Kidney capillary endothelial cell (primary cell): Measurements from ENCODE around the gene CDC42BPA.
A peak's percentile ranks its signal among the peaks of the same experiment; 100 is the strongest.

Experiments used
- DNase-seq: peaks from one replicate; pipeline ENCODE4 v3.0.0-alpha.2; 2018; ENCODE audit warnings: low spot score

CDC42BPA gene

GRCh38 chr1:227333423-227333822, 15.1 kb upstream of the CDC42BPA start:
- DNase-seq: no peak

DNA sequence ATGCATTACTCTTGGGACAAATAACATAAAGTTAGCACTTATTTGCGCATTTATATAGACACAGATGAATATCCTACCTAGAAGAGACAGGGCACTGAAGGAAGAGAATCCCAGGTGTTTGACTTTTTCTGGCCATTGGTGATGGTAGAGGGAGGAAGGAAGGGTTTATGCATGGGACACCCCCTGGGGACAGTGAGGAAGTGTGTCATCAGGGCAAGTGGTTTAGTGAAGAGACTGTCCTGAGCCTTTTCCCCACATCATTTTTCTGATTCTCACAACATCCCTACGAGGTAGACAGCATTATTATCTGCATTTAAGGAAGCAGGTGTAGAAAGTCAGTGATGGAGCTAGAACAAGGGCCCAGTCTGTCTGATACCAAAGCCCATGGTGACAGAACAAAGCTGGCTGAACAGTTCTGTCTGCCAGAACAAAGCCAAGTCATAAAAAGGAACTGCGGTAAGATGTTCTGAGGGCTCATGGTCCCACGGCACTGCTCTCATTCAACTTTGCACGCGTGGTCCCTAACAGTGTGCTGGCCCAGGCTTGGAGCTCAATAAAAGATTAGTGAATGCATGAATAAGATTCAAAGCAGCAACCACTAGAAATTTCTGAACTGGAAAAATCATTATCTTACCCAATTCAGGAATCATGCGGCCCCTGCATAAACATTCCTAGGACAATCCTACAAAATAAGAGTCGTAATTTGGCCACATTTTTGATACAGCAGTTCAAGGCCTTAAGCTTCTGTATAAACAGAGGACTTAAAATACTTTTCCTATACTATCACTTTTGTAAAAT, 12.2 kb upstream of the CDC42BPA start:
- no peak for DNase-seq

DNA sequence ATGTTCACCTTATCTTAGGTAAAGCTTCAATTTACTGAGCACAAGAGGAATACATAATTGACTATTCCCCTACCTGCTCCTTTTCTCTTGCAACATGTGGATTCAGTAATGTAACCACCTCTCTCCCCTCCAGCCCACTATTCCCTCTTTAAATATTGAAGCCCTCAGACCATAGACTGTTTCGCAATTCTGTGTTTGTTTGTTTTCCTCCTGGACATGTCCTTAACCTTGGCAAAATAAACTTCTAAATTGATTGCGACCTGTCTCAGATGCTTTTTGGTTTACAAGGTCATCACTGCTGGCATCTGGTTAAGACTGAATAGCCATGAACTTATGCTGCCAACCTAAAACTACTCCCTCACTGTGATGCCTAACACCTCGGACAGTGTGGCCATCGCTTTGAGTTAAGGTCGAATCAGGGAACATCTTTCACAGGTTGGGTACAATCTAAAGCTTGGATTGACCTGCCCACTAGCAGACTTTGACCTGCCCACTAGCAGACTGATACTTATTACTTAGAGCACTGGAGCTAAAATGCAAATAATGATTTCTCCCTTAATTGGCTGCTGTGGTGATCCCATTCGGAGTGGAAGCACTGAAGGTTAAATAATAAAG, 10.2 kb upstream of the CDC42BPA start:
- DNase-seq: no peak

DNA sequence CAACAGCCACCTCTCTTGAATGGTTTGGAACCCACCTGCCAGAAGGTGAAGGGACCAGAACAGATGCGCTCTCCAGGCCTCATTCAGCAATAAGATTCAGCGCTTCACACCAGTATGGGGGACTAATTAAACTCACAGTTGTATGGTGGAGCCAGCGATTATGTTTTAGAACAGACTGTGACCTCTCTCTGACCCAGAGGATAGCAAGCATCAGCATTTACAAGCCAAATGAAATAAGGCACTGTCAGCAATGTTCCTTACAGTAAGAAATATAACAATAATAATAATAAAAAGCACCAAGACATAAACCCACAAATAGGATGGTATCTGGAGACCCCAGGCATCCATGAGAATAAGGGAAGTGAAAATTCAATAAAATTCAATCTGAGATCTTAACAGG, 6.9 kb upstream of the CDC42BPA start:
- no peak for DNase-seq

DNA sequence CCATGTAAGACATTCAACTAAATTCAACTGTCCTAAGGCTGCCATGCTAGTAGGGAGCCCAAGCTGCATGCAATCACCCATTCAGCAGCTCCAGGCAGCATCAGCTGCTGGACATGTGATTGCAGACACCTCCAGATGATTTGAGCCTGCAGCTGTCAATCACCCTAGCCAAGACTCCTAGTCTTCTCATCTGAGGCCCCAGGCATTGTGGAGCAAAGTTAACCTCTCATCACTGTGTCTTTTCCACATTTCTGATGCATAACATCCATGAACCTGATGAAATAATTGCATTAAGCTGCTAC, 5.6 kb upstream of the CDC42BPA start:
- no peak for DNase-seq

- no peak for DNase-seq
These were observed 5.1 kb upstream of the CDC42BPA start for GRCh38 chr1:227323171-227323966.

DNA sequence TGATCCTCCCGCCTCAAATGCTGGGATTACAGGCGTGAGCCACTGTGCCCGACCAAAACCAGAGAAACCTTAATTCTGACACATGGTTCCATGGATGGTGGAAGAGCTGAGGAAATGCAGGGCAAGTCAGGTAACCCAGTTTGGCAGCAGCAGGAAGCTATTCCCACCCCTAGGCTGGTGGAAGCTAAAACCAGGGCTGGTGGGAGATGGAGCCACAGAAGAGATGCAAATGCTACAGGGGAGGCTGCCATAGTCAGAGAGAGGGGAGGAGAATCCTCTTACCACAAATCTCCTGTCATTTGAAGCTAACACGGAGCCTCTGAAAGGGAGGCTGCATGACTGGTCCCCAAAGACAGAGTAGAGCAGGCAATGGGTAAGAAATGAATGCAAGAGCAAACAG, 4.1 kb upstream of the CDC42BPA start:
- DNase-seq: no peak

DNA sequence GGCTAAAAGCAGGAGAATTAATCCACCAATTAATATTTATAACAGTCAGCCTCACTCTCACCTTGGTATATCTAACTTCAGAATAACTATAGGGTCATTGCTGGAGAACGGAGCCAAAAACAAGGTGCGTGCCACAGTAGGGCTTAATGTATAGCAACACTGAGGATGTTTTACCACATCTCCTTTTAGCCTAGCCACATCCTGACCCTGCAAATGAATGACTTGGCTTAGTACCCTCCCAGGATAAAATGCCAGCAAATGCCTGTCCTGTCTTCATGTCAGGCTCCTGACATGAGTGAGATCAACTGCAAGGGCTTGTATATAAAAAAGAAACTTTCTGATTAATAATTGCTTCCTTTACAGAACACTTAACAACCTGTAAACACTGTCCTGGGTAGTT, 2.7 kb upstream of the CDC42BPA start:
- no peak for DNase-seq

DNA sequence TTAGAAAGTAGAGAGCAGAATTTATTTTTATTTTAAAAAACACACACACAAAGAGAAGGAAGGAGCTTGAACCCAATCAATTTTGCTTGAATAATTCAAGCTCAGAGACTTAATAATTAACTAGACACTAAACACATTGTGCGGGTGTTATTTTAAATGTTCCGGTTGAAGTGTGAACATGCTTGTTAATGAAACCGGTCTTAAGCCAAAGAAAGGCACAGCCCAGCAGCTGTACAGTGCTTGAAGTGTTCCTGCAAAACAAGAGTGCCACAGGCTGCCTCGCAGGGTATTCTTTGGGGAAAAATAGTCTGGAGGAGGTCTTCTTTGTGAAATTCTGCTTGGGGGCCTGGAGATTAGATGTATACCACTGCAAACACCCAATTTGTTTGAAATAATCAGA, 2.2 kb upstream of the CDC42BPA start:
- DNase-seq: no peak

DNA sequence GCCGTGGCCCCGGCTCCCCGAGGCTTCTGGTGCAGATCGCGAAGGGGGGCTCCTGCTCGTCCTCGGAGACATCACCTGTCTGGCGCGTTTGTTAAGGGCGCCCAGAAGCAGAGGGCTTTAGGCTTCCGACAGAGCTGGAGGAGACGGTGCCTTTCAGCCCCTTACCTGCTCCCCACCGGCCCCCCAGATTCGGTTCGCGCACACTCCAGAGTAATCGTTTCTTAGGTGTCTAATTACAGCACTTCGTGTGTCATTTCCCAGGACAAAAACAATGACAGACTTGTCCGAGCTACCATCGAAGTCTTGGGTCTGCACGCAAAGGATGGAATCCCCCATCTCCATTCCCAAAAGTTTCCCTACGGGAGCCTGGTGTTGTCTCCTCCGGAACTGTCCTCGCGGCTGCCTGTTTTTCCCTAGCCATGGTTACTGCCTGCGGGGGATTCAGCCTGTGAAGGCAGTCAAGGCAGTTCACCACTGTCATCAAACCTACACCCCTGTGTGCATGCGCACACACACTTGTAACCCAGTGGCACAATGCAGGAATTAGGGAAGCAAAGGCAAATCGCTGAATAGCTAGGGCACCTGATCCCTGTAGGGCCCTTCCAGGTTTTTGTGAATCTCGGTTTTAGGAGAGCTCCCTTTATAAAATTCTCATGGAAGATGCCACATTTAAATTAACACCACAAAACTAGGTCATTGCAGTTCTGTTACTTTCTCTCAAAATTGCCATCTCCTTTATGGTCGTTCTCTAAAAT, 738 bp upstream of the CDC42BPA start:
- peak; percentile 38 for DNase-seq

DNA sequence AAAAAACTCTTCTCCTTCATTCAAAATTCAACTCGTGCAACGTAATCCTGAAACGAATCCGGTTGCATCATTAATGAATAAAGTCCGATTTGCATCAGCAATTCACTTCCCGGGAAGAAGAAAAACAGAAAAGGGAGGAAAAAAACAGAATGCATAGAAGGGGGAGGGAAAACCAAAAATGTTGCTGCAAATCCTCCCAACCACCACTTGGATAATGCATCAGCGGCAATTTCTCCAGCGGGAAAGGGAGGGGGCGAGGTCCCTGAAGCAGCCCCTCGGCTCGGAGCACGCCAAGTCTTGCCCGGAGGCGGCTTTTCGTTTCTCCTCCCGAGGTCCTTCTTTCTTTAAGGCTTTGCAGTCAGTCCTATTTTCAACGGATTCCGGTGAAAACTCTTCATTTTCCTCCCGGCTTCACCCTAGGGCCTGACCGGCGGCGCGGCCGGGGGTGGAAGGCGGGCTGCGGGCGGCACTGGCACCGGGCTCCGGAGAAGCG, 723 bp downstream of the CDC42BPA start:
- peak; percentile 36 for DNase-seq

GRCh38 chr1:227317011-227317451, 1.3 kb downstream of the CDC42BPA start:
- peak; percentile 40 for DNase-seq

GRCh38 chr1:227316456-227316855, 1.8 kb downstream of the CDC42BPA start:
- peak; percentile 26 for DNase-seq

GRCh38 chr1:227315629-227316346, 2.5 kb downstream of the CDC42BPA start:
- DNase-seq: peak; percentile 26

GRCh38 chr1:227314014-227314848, 4.1 kb downstream of the CDC42BPA start:
- no peak for DNase-seq

- no peak for DNase-seq
These were observed 5.8 kb downstream of the CDC42BPA start for GRCh38 chr1:227312361-227313025.

DNA sequence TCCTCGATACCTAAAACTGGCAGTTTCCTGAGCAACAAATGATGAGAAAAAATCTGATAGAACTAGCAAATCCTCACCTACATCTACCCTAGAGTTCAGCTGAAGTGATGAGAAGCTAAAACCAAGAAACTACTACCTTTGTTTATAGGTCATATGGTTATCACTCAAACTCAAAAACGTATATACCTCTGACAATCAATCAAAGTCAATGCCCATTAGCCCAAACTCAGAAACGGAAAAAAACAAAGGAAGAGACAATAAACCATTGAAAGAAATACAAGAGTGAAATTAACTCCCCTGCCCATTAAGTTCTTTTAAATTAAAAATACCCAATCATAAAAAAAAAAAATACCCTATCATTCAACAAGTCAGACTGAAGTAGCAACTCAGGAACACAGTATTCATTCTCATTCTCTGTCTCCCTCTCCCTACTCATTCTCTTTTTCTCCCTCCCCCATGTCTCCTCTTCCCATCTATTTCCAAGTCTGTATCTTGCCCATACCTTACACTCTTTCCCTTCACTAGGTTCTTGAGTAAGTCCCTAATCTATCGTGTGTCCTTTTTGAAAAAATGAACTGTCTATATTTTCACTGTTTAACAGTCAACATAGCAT, 6.8 kb downstream of the CDC42BPA start:
- DNase-seq: no peak

GRCh38 chr1:227308367-227309336, 9.6 kb downstream of the CDC42BPA start:
- no peak for DNase-seq
